ENCODE measurements around the gene LKAAEAR1.

GRCh38 chr20:64068386-64069208 is 15.6 kb downstream of the LKAAEAR1 start:
- TF ChIP-seq FOXP4 (CRISPR knock-in tag; IDR thresholded peaks at IDR 0.05) (no peak), PHB2 (IDR thresholded peaks at IDR 0.05; ENCODE audit: partially characterized antibody) (no peak)

Measured in HepG2 (cell line).